Measurements from ENCODE around the gene TMA7.
"Not testable (repeated sequence)": the region's sequence is repeated elsewhere in the genome, so short reads cannot be mapped to it uniquely, and the experiment has no call there.

TMA7 gene

GRCh38 chr3:48437812-48438211 is 2.2 kb upstream of the TMA7 start:
- no peak for DNase-seq

DNA sequence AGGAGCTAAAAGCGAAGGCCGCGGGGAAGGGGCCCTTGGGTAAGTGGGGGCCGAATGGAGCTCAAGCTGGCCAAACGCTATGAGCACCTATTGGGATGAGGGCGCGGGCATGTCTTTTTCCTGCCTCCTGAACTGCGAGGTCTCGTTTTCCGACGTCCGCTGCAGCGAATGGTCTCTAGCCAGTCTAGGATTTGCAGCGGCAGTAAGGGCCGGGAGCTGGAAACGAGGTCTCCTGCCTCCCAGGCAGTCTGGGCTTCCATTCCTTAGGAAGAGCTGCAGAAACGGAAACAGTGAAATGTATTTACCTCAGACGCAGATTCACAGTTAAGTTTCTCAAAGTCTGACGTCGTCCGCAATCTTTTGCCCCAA is 517 bp downstream of the TMA7 start:
- no peak for DNase-seq

- DNase-seq: no peak
Observed at GRCh38 chr3:48441940-48442339, 1.9 kb downstream of the TMA7 start.

DNA sequence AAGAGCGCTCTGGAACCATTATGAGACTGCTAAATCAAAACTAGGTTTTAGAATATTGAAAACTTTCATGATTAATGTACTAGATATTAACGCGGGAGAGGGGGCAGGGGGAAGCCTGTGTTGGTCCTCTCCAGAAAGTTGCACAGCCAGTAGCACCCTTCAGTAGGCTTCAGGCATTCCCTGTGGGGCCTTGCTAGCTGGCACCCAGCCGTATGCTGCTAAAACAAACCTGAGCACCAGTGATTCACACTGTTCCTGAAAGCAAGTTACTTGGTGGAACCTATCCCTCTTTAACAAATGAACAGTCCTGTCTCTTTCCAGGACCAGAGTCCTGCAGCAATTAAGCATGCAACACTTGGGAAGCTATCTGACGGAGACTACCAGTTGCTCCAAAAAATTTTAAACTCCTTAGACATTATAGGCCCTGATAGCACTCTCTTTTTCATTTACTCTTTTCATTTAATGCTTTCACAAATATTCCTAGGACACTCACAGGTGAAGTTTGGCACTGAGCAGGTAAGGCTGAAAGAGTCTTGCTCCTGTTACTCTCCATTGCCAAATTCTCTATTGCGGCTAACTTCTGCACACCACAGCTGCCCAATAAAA is 5.3 kb downstream of the TMA7 start:
- no peak for DNase-seq

- DNase-seq: no peak
Observed at GRCh38 chr3:48446043-48446424, 6.0 kb downstream of the TMA7 start.

DNA sequence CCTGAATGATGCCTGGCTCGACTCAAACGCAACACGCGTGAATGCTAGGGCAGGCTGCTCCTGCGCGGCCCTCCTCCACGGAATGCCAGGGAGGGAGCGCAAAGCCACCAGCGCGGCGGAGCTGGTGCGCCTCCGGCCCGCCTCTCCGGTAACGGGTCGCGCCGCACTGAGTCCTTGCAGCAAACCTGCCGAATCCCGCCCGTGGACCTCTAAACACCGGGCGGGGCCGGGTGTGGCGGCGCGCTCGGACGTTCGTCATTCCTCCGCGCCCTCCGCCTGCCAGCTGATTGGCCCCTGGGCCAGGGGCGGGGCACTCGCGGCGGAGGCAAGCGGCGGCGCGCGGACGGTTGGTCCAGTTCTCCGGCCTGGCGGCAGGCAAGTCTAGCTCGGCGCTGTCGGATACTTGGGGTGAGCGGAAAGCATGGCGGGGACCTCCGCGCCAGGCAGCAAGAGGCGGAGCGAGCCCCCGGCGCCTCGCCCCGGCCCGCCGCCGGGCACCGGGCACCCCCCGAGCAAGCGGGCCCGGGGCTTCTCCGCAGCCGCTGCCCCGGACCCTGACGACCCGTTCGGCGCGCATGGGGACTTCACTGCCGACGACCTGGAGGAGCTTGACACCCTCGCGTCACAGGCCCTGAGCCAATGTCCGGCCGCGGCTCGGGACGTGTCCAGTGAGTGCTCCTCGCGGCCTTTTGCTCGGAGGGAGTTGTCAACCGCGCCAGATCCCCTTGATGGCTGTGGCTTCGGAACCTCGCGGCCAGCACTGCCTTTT is 6.6 kb downstream of the TMA7 start, which contains the start of gene ATRIP:
ATRIP (plus strand) TSS at position 313 of the 769 bp plus-strand sequence; CDS start at position 422, 109 bp downstream.
- peak; percentile 78 for DNase-seq

DNA sequence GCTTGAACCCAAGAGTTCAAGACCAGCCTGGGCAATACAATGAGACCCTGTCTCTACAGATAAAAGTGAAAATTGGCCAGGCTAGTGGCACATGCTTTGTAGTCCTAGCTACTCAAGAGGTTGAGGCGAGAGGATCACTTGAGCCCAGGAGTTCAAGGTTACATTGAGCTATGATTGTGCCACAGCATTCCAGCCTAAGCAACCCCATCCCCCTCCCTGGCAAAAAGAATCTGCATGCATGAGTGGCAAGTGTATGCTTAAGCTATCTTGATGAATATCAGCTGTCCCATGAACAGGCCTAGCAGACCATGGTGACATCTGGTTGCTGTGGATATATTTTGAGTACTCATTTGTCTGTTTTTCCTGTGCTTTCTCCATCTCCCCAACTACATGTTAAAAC is 11.2 kb downstream of the TMA7 start:
- DNase-seq: no peak

DNA sequence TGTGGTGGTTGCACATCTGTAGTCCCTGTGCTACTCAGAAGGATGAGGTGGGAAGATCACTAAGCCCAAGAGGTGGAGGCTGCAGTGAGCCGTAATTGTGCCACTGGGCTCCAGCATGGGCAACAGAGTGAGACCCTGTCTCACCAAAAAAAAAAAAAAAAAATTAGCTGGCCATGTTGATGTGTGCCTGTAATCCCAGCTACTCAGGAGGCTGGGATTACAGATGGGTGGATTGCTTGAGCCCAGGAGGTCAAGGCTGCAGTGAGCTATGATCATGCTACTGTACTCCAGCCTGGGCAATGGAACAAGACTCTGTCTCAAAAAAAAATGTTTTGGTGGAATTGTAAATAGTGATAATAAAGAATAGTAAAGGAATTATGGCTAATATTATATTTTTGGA is 16.4 kb downstream of the TMA7 start:
- DNase-seq: no peak

- no peak for DNase-seq
Observed at GRCh38 chr3:48459331-48459730, 19.3 kb downstream of the TMA7 start.

DNA sequence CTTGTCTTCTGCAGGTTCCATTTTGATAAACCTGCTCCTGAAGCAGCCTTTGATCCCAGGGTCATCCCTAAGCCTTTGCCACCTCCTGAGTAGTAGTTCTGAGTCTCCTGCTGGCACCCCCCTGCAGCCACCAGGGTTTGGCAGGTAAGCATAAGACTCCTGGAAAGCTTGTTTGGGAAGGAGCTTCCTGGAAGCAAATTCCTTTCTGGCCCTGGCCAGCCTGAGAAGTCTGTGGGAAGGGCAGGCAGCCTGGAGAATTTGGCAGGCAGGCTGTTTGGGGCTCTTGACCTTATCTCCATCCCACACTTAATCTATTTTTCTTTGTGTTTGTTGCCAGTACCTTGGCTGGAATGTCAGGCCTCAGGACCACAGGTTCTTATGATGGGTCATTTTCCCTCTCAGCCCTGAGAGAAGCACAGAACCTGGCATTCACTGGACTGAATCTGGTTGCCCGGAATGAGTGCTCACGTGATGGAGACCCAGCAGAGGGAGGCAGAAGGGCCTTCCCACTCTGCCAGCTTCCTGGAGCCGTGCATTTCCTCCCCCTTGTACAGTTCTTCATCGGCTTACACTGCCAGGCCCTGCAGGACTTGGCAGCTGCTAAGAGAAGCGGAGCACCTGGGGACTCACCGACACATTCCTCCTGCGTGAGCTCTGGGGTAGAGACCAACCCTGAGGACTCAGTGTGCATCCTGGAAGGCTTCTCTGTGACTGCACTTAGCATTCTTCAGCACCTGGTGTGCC is 19.9 kb downstream of the TMA7 start:
- no peak for DNase-seq

DNA sequence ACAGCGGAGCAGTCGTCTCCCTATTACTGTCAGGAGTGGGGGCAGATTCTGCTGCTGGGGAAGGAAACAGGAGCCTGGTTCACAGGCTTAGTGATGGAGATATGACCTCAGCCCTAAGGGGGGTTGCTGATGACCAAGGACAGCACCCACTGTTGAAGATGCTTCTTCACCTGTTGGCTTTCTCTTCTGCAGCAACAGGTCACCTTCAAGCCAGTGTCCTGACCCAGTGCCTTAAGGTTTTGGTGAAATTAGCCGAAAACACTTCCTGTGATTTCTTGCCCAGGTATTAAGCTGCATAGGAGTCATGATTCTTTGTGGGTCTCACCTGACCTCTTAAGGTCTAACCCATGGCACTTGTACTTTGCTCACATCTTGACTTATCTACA is 20.5 kb downstream of the TMA7 start:
- DNase-seq: no peak

DNA sequence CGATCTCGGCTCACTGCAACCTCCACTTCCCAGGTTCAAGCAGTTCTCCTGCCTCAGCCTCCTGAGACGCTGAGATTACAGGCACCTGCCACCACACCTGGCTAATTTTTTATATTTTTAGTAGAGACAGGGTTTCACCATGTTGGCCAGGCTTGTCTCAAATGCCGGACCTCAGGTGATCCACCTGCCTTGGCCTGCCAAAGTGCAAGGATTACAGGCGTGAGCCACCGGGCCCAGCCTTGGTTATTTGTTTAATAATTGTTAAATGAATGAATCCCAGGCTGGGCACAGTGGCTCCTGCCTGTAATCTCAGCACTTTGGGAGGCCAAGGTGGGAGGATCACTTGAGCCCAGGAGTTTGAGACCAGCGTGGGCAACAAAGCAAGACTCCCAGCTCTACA is 21.7 kb downstream of the TMA7 start:
- not testable (repeated sequence) for DNase-seq

DNA sequence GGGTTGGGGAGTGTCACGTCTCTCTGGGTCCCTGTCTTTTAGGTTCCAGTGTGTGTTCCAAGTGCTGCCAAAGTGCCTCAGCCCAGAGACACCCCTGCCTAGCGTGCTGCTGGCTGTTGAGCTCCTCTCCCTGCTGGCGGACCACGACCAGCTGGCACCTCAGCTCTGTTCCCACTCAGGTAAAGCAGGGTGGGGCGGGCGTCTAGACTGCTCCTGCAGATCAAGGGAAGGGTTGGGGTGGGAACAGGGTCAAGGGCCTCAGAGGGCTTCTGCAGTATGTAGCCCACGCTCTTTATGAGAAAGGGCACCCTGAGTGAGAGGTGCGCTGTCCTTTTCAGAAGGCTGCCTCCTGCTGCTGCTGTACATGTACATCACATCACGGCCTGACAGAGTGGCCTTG is 23.6 kb downstream of the TMA7 start:
- no peak for DNase-seq

DNA sequence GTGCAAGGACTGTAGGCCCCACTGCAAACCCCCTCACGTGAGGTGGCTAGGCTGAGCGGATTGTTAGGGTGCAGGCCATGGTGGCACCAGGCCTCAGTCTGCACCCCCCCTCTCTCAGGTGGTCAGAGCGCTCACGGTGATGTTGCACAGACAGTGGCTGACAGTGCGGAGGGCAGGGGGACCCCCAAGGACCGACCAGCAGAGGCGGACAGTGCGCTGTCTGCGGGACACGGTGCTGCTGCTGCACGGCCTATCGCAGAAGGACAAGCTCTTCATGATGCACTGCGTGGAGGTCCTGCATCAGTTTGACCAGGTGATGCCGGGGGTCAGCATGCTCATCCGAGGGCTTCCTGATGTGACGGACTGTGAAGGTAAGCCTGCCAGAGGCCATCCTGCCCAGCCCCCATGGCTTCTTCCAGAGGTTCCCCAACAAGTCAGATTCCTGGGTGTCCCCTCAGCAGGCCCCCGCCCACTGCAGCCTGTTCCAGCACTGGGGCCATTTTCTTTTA is 24.7 kb downstream of the TMA7 start:
- DNase-seq: no peak

GRCh38 chr3:48465237-48465530 is 25.1 kb downstream of the TMA7 start:
- DNase-seq: no peak

DNA sequence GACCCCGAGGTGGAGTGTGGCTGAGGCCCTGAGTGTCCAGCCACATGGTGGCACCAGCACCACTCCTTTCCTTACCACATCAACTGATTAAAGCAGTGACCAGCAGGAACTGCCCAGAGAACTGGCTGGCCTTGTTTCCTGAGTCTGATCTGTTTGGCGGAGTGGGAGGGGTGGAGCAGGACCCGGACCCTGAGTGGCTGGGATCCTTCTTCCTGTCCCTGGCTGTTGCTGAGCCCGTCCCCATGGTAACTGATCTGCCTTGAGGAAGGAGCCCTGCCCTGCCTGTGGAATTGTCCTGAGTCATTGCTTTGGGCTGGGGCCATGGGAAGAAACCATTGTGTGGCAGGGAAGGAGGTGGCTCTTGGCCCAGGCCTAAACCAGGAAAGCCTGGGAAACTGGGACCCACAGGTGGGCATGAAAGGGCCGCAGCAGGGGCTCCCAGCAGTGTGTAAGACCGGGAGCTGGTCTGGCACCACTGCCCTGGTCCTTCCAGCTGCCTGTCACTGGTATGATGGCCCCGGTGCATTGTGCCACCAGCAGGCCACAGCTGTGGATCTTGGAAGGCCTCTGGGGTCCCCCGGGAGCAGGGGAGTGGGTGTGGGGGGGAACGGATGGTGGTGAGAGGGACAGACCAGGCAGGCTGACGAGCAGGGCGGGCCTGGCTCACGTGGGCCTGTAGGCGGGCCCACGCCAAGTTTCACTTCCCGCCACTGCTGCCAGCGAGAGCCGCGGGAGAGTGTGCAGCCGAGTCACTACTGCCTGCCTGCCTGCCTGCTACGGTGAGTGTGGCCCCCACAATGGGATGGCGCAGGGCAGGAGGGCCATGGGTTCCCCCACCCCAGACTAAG is 25.7 kb downstream of the TMA7 start:
- DNase-seq: peak; percentile 80

GRCh38 chr3:48466386-48467109 is 26.5 kb downstream of the TMA7 start:
- no peak for DNase-seq

- DNase-seq: no peak
Observed at GRCh38 chr3:48467110-48467454, 27.0 kb downstream of the TMA7 start.

DNA sequence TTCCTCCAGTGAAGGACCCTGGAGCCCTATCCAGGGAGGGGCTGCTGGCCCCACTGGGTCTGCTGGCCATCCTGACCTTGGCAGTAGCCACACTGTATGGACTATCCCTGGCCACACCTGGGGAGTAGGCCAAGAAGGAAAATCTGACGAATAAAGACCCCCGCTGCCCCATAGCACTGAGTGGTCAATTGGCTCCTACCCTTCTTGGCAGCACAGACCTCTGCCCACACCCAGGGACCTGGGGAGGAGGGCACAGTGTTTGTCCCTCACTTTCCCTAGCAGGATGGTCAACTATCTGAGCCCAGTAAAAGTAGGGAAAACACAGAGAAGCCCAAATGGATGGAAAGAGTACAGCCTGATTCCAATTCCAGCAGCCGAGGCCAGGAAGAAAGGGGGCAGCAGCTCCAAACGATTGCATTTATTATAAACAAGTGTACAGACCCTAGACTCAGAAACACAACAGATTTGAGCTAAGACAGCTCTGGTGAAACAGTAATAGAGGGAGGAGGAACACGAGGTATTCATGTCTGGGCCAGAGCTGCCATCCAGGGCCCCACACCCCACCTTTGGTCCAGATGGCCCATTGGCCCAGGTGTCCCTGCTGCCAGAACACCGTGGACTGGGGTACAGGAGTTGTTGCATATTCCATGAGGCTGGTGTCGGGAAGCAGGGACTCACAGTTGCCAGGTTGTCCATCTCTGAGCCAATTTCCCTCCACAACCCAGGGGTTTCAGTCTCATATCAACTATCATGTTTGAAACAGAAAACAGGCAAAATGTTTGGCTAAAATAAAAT is 27.6 kb downstream of the TMA7 start:
- DNase-seq: no peak

DNA sequence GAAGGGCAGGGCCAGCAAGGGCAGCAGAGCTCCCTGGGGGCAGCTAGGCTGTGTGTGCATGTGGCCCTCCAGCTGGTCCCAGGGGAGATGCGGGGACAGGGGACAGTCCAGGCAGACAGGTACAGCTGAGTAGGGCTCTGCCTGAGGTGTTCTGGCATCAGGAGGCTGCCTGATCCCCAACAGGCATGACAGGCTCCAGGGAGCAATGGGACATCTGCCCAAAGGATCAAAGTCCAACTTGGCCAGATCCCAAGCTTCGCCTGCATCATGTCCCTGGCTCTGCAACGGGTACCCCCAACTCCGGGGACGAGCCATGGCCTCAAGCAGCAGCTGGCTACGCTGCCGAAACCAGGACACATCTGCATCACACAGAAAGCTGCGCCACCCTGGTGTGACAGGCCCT is 28.3 kb downstream of the TMA7 start:
- no peak for DNase-seq

DNA sequence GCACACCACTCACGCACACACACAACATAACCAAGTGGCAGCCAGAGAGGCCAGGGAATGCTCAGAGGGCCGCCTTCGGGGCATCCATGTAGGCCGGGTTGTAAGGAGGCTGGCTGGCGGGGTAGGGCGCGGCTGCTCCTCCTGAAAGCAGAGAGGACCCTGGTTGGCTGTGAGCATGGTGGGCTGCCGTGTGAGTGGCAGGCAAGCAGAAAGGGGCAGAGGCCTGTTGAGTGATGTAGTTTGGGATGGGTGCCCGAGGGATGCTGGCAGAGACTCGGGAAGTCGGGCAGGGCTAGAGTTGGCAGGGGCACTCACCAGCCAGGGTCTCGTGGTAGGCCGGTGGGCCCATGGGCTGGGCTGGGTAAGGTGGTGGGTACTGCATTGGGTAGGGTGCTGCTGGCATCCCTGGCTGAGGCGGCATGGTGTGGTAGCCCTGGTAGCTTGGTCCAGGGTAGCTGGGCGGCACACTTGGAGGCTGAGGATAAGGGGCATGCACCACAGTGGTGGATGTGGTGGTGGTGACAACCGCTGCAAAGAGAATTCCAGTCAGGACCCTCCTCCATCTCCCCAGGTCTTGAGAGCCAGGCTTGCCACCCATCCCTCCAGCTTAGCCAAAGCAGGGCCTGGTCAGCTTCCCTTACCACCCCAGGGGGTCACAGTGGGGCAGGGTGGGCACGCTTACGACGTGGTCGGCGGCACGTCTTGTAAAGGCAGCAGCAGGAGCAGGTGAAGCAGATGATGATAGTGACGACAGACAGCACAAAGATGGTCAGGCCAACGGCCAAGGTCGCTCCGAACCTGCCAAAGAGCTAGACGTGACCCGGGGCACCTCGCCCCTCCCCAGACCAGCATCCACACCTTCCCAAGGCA is 29.2 kb downstream of the TMA7 start:
- no peak for DNase-seq
